Suprapubic skin (tissue), 4 donors: ENCODE measurements around the gene HAUS7.

Experiments used
- CTCF ChIP-seq, 2 donors: fragments of 200-600 bp in 1 of 2; fragments of 450-650 bp in 1 of 2; sonication (generic) in 1 of 2; IDR thresholded peaks; one replicate each; pipeline ENCODE4 v1.5.1; 2016 to 2019; ENCODE audit warnings: antibody characterized with exemption in 2 of 2, mild to moderate bottlenecking in 1 of 2, moderate library complexity in 1 of 2
- EP300 ChIP-seq: sonication (generic); formaldehyde crosslinking; IDR thresholded peaks from one replicate; pipeline ENCODE4 v1.6.1; 2017; ENCODE audit warnings: antibody characterized with exemption
- POLR2A ChIP-seq, 2 donors: fragments of 450-650 bp; IDR thresholded peaks; one replicate each; pipeline ENCODE4 v1.6.1; 2017; ENCODE audit warnings: antibody characterized with exemption in 2 of 2, mild to moderate bottlenecking in 2 of 2, moderate library complexity in 2 of 2
- POLR2AphosphoS5 ChIP-seq, 3 donors: sonication (generic); formaldehyde crosslinking; IDR thresholded peaks; one replicate each; pipeline ENCODE4 v1.6.1; 2017; ENCODE audit warnings: antibody characterized with exemption in 3 of 3

GRCh38 chrX:153411988-153412574 is 58.3 kb downstream of the HAUS7 start:
- TF ChIP-seq POLR2A (IDR thresholded peaks at IDR 0.05) (no peak), POLR2AphosphoS5 (IDR thresholded peaks at IDR 0.05) (no peak), CTCF (IDR thresholded peaks at IDR 0.05) (no peak), EP300 (no peak)
